HG03469 (cell line): ENCODE data around the gene IER5L.

Experiments used
- ATAC-seq: cut with Tn5 transposase; IDR thresholded peaks from one replicate; pipeline ENCODE4 v1.9.1; 2021; ENCODE audit warnings: mild to moderate bottlenecking, moderate library complexity, moderate number of reproducible peaks; ENCODE audit not compliant: unreplicated experiment

The IER5L gene

GRCh38 chr9:129177791-129178567 is at the start of gene IER5L:
TSS of gene IER5L (minus strand) at chr9:129178261. CDS start at chr9:129178052, 209 bp downstream.
- peak; percentile 70 for ATAC-seq

- no peak for ATAC-seq
Measured at GRCh38 chr9:129227843-129228189, 49.8 kb upstream of the IER5L start.

GRCh38 chr9:129225815-129226214 is 47.8 kb upstream of the IER5L start:
- no peak for ATAC-seq

GRCh38 chr9:129225490-129225778 is 47.4 kb upstream of the IER5L start:
- no peak for ATAC-seq

GRCh38 chr9:129224618-129225489 is 46.8 kb upstream of the IER5L start:
- no peak for ATAC-seq

GRCh38 chr9:129223551-129224208 is 45.6 kb upstream of the IER5L start:
- no peak for ATAC-seq

- ATAC-seq = no peak
Measured at GRCh38 chr9:129222819-129223218, 44.8 kb upstream of the IER5L start.

DNA sequence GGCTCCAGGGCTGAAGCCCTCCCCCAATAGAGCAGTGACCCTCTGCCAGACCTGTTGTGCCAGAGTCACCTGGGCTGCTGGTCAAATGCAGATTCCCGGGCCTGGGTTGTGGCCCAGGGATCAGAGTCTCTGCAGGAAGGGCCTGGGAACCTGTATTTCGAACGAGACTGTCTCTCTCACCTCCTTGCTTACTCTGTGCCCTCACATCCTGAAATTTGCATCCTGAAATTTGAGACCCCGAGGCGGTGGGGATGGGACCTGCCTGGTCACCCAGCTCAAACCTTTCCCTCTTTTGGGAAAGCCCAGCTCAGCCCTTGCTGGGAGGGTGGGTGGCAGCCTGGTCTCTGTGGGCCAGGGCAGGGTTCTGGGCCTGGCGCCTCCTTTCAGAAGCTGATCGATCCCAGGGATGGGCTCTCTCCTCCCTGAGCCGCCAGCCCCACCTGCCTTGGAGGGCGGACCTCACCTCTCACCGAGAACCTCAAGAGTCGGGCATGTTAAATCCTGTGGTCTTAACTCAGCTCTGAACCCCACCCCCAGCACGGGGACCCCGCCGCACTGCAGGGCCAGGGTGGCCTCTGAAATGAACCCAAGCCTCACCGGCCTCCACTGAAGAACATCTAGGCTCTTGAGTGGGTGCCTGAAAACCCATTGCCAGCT is 44.0 kb upstream of the IER5L start:
- ATAC-seq = no peak

GRCh38 chr9:129221233-129221632 is 43.2 kb upstream of the IER5L start:
- no peak for ATAC-seq

DNA sequence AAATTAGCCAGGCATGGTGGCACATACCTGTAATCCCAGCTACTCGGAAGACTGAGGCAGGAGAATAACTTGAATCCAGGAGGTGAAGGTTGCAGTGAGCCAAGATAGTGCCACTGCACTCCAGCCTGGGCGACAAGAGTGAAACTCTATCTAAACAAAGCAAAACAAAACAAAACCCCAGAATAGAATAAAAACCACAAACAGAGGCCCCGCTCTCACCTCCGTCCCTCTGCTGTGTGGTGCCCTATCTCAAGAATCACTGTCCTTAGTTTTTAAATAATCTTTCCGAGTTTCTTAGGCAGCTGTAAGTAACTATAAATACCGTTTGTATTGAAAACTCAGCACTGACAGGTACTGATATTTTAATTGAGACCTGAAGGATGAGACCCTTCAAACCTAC is 42.7 kb upstream of the IER5L start:
- no peak for ATAC-seq

- no peak for ATAC-seq
Measured at GRCh38 chr9:129218918-129219317, 40.9 kb upstream of the IER5L start.

DNA sequence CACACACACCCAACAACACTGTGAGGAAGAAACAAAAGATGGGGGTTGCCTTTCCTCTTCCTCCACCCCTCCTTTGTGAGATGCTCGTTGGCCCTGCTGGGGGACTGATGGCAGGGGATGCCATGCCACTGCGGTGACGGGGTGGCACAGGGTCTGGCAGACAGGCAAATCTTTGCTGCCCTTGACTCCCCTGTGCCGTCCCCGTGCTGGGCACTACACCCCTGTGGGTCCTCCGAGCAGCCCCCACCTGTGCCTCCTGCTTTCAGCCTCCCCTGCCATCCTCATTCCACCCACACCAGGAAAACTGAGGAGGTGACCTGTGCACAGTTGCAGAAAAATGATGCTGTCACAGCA is 40.2 kb upstream of the IER5L start:
- ATAC-seq = no peak

- no peak for ATAC-seq
Measured at GRCh38 chr9:129213551-129213950, 35.5 kb upstream of the IER5L start.

GRCh38 chr9:129211686-129212085 is 33.6 kb upstream of the IER5L start:
- ATAC-seq = no peak

GRCh38 chr9:129210125-129210524 is 32.1 kb upstream of the IER5L start:
- ATAC-seq = no peak

DNA sequence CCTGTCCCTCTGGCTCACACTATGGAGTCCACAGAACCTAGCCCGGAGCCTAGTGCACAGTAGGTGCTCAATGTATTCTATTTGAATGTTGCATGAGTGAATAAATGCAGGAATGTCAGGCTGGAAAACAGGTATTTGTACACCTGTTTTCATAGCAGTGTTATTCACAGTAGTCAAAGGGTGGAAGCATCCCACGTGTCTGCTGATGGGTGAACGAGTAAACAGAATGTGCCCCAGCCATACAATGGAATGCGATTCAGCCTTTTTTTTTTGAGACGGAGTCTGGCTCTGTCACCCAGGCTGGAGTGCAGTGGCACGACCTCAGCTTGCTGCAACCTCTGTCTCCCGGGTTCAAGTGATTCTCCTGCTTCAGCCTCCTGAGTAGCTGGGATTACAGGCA is 31.5 kb upstream of the IER5L start:
- ATAC-seq = no peak

DNA sequence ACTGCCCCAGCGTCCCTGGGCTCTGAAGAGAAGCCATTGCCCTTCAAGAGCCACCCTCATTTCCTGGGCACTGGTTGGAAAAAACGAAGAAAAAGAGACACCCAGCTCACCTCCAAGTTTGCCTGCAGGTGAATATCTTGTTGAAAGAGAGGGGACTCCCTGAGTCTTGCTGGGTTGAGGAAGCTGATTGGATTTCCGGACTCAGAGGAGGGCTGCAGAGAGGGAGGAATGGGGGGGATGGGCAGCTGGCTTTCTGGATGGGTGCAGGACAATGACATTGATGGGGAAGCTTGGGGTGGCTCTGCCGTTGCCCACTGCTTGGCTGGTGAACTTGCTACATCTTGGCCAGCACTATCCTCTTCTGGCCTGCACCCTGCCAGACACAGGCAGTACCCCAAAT is 31.0 kb upstream of the IER5L start:
- no peak for ATAC-seq

GRCh38 chr9:129208207-129209032 is 30.4 kb upstream of the IER5L start:
- no peak for ATAC-seq

DNA sequence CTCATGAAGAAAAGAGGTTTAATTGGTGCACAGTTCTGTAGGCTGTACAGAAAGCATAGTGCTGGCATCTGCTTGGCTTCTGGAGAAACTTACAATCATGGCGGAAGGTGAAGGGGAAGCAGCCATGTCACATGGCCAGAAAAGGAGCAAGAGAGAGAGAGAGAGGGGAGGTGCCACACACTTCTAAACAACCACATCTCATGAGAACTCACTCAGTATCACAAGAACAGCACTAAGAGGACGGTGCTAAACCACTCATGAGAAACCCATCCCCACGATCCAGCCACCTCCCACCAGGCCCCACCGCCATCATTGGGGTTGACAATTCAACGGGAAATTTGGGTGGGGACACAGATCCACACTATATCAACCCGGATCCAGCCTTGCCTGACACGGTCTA is 28.8 kb upstream of the IER5L start:
- ATAC-seq = no peak

GRCh38 chr9:129206401-129206800 is 28.3 kb upstream of the IER5L start:
- no peak for ATAC-seq

DNA sequence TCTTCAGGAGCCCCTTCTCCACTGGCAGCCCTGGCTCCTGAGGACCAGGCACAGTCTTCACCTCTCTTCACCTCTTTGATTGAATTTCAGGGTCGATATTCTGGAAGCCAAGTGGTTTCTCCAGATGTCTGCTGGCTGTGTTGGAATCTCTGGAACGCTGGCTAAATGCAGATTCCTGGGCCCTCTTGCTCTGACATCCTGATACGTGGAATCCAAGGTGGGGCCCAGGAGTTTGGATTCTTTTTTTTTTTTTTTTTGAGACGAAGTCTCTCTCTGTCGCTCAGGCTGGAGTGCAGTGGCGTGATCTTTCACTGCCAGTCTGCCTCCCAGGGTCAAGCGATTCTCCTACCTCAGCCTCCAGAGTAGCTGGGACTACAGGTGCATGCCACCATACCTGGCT is 26.8 kb upstream of the IER5L start:
- no peak for ATAC-seq
